Liver (tissue), 9 donors: ENCODE results near the gene CELF2. TPM values are rescaled to one million over a fixed set of nuclear protein-coding genes. Genes with fewer than 3 reads are reported as not detected.

Source experiments
- DNase-seq: peaks from one replicate; pipeline ENCODE4 v3.0.0-alpha.2; 2017; ENCODE audit warnings: low spot score
- H3K27ac ChIP-seq, 2 donors: one replicate each; pipeline ENCODE4 v1.7.0; 2013; ENCODE audit warnings: inconsistent platforms in 2 of 2, low read length in 2 of 2, control low read depth in 1 of 2, low read depth in 1 of 2, mild to moderate bottlenecking in 1 of 2
- H3K27me3 ChIP-seq, 4 donors: one replicate each; pipeline versions ENCODE4 v1.6.1 to v1.7.0; 2013; ENCODE audit warnings: low read length in 3 of 4, inconsistent platforms in 1 of 4, mild to moderate bottlenecking in 1 of 4, moderate library complexity in 1 of 4; ENCODE audit not compliant: control insufficient read depth in 4 of 4, insufficient read depth in 4 of 4
- H3K36me3 ChIP-seq, 4 donors: one replicate each; pipeline versions ENCODE4 v1.6.1 to v1.7.0; 2013; ENCODE audit warnings: low read length in 3 of 4, mild to moderate bottlenecking in 3 of 4, low read depth in 1 of 4, moderate library complexity in 1 of 4; ENCODE audit not compliant: control insufficient read depth in 4 of 4, insufficient read depth in 3 of 4
- H3K4me1 ChIP-seq, 4 donors: one replicate each; pipeline versions ENCODE4 v1.6.1 to v1.7.0; 2013; ENCODE audit warnings: low read length in 3 of 4, mild to moderate bottlenecking in 3 of 4, moderate library complexity in 1 of 4; ENCODE audit not compliant: control insufficient read depth in 4 of 4, insufficient read depth in 4 of 4
- H3K4me3 ChIP-seq, 3 donors: one replicate each; pipeline versions ENCODE4 v1.6.1 to v1.7.0; 2013; ENCODE audit warnings: low read length in 3 of 3, control low read depth in 1 of 3, low read depth in 1 of 3, mild to moderate bottlenecking in 1 of 3
- H3K9ac ChIP-seq, 2 donors: one replicate each; pipeline ENCODE4 v1.7.0; 2013; ENCODE audit warnings: low read length in 2 of 2, mild to moderate bottlenecking in 2 of 2, moderate library complexity in 2 of 2, control low read depth in 1 of 2, low read depth in 1 of 2
- H3K9me3 ChIP-seq, 4 donors: one replicate each; pipeline versions ENCODE4 v1.6.1 to v1.7.0; 2013; ENCODE audit warnings: low read length in 3 of 4; ENCODE audit not compliant: control insufficient read depth in 4 of 4
- EGR1 ChIP-seq, 2 donors: IDR thresholded peaks; 2 replicates each; pipeline ENCODE4 v1.6.1; 2016 to 2018; ENCODE audit warnings: antibody characterized with exemption in 2 of 2, low read depth in 2 of 2
- FOXA1 ChIP-seq: IDR thresholded peaks from 2 replicates; pipeline ENCODE4 v1.6.1; 2016; ENCODE audit warnings: antibody characterized with exemption
- FOXA2 ChIP-seq: IDR thresholded peaks from 2 replicates; pipeline ENCODE4 v1.6.1; 2016; ENCODE audit warnings: antibody characterized with exemption
- HNF4A ChIP-seq, 2 donors: conservative IDR thresholded peaks; 2 replicates each; pipeline ENCODE4 v1.6.1; 2016; ENCODE audit warnings: antibody characterized with exemption in 2 of 2, mild to moderate bottlenecking in 2 of 2
- HNF4G ChIP-seq: IDR thresholded peaks from 2 replicates; pipeline ENCODE4 v1.6.1; 2016; ENCODE audit warnings: antibody characterized with exemption
- JUND ChIP-seq, 2 donors: IDR thresholded peaks; 2 replicates each; pipeline ENCODE4 v1.6.1; 2016; ENCODE audit warnings: antibody characterized with exemption in 2 of 2
- NR2F2 ChIP-seq: IDR thresholded peaks from 2 replicates; pipeline ENCODE4 v1.6.1; 2016; ENCODE audit warnings: antibody characterized with exemption
- RAD21 ChIP-seq, 2 donors: IDR thresholded peaks; 2 replicates each; pipeline ENCODE4 v1.6.1; 2016; ENCODE audit warnings: antibody characterized with exemption in 2 of 2, mild to moderate bottlenecking in 2 of 2
- RXRA ChIP-seq, 2 donors: IDR thresholded peaks; 2 replicates each; pipeline ENCODE4 v1.6.1; 2017 to 2018; ENCODE audit warnings: antibody characterized with exemption in 2 of 2, mild to moderate bottlenecking in 1 of 2
- SP1 ChIP-seq: IDR thresholded peaks from 2 replicates; pipeline ENCODE4 v1.6.1; 2018; ENCODE audit warnings: antibody characterized with exemption, mild to moderate bottlenecking
- TAF1 ChIP-seq: conservative IDR thresholded peaks from 2 replicates; pipeline ENCODE4 v1.6.1; 2016; ENCODE audit warnings: antibody characterized with exemption, mild to moderate bottlenecking
- YY1 ChIP-seq: IDR thresholded peaks from 2 replicates; pipeline ENCODE4 v1.6.1; 2016; ENCODE audit warnings: antibody characterized with exemption, mild to moderate bottlenecking
- WGBS: extraction: QIAGEN DNeasy Blood & Tissue Kit; methylation state at CpG from one replicate; pipeline ENCODE4 v1.1.7; 2013; 5-methylcytosine and 5-hydroxymethylcytosine counted together
- polyA plus RNA-seq, 2 donors: library from polyadenylated mRNA; stranded (reverse) in 1 of 2; unstranded in 1 of 2; fragments of 200-250 nt in 1 of 2; fragments of >200 nt in 1 of 2; fragmentation: Nextera tagmentation in 1 of 2; extraction: Ambion mirVana in 1 of 2; gene quantifications; one replicate each; pipeline versions ENCODE4 v1.2.1 to v1.2.3, GENCODE V29; 2013 to 2015
- total RNA-seq, 2 donors: library from RNA; depleted of rRNA; stranded (reverse); fragments of >200 nt; gene quantifications; one replicate each; pipeline ENCODE4 v1.2.3, GENCODE V29; 2014
- TF ChIP-seq, protein P1 (sequence below): IDR thresholded peaks from 2 replicates; pipeline ENCODE4 v1.6.1; 2016; ENCODE audit warnings: antibody characterized with exemption
- TF ChIP-seq, protein P2 (sequence below): IDR thresholded peaks from 2 replicates; pipeline ENCODE4 v1.6.1; 2016; ENCODE audit warnings: antibody characterized with exemption
- TF ChIP-seq, protein P3 (sequence below): IDR thresholded peaks from 2 replicates; pipeline ENCODE4 v1.6.1; 2016; ENCODE audit warnings: antibody characterized with exemption, mild to moderate bottlenecking
- TF ChIP-seq, protein P4 (sequence below): fragments of 150-350 bp; IDR thresholded peaks from 2 replicates; pipeline ENCODE4 v1.5.1; 2017; ENCODE audit warnings: improper control_type of control experiment, low read depth, low read length; ENCODE audit not compliant: missing input control
- TF ChIP-seq, protein P5 (sequence below): IDR thresholded peaks from 2 replicates; pipeline ENCODE4 v1.6.1; 2016; ENCODE audit warnings: antibody characterized with exemption
- donor health status: healthy.
- donor health status: healthy.
- donor health status: healthy.
- donor health status: healthy.
- donor health status: healthy.

The CELF2 gene
- total and polyA plus RNA-seq, 4 donors = 1.4 to 8.5 (median 5.6) TPM

DNA sequence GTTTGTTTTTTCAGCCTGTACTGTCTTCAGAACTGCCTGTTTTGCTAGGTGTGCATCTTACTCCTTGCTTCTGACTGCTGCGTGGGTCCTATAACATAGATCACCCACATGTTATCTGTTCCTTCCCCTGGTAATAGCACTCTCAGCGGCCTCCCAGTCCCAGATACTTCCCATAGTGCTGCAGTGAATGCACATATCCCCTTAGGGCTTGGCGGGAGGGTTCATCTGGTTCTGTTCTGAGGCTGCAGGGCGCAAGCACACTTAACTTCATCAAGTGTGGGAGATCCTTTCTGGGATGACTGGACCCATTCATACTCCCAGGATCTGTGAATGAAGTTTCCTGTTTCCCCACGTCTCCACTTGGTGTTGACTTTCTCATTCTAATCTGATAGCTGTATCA lies 90.7 kb downstream of the CELF2 start:
- no peak overlapping the region for H3K4me3 ChIP-seq
- peaks cover 0 to 3% (median 1%) of the 10 kb centered on the region in 4 donors for H3K27me3 ChIP-seq
- no peak overlapping the region for H3K27ac ChIP-seq
- no peaks in the 10 kb centered on the region for H3K4me1 ChIP-seq
- peaks cover 0 to 2% (median 0%) of the 10 kb centered on the region in 4 donors for H3K9me3 ChIP-seq
- no peaks in the 10 kb centered on the region for H3K36me3 ChIP-seq
- no peak for DNase-seq
- no peak overlapping the region for H3K9ac ChIP-seq
- no peak for TF ChIP-seq TAF1
- no peak for TF ChIP-seq RXRA (IDR thresholded peaks at IDR 0.05)
- TF ChIP-seq EGR1 (IDR thresholded peaks at IDR 0.05; ENCODE audit: low read depth in 2 of 2) = no peak
- no peak for TF ChIP-seq NR2F2
- TF ChIP-seq RAD21 (IDR thresholded peaks at IDR 0.05) = no peak
- TF ChIP-seq, protein P1, sequence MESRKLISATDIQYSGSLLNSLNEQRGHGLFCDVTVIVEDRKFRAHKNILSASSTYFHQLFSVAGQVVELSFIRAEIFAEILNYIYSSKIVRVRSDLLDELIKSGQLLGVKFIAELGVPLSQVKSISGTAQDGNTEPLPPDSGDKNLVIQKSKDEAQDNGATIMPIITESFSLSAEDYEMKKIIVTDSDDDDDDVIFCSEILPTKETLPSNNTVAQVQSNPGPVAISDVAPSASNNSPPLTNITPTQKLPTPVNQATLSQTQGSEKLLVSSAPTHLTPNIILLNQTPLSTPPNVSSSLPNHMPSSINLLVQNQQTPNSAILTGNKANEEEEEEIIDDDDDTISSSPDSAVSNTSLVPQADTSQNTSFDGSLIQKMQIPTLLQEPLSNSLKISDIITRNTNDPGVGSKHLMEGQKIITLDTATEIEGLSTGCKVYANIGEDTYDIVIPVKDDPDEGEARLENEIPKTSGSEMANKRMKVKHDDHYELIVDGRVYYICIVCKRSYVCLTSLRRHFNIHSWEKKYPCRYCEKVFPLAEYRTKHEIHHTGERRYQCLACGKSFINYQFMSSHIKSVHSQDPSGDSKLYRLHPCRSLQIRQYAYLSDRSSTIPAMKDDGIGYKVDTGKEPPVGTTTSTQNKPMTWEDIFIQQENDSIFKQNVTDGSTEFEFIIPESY = no peak
- TF ChIP-seq HNF4G = no peak
- no peak for TF ChIP-seq SP1
- TF ChIP-seq, protein P2, sequence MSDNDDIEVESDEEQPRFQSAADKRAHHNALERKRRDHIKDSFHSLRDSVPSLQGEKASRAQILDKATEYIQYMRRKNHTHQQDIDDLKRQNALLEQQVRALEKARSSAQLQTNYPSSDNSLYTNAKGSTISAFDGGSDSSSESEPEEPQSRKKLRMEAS = no peak
- TF ChIP-seq JUND (IDR thresholded peaks at IDR 0.05) = no peak
- no peak for TF ChIP-seq HNF4A (conservative IDR thresholded peaks at IDR 0.05)
- TF ChIP-seq, protein P3, sequence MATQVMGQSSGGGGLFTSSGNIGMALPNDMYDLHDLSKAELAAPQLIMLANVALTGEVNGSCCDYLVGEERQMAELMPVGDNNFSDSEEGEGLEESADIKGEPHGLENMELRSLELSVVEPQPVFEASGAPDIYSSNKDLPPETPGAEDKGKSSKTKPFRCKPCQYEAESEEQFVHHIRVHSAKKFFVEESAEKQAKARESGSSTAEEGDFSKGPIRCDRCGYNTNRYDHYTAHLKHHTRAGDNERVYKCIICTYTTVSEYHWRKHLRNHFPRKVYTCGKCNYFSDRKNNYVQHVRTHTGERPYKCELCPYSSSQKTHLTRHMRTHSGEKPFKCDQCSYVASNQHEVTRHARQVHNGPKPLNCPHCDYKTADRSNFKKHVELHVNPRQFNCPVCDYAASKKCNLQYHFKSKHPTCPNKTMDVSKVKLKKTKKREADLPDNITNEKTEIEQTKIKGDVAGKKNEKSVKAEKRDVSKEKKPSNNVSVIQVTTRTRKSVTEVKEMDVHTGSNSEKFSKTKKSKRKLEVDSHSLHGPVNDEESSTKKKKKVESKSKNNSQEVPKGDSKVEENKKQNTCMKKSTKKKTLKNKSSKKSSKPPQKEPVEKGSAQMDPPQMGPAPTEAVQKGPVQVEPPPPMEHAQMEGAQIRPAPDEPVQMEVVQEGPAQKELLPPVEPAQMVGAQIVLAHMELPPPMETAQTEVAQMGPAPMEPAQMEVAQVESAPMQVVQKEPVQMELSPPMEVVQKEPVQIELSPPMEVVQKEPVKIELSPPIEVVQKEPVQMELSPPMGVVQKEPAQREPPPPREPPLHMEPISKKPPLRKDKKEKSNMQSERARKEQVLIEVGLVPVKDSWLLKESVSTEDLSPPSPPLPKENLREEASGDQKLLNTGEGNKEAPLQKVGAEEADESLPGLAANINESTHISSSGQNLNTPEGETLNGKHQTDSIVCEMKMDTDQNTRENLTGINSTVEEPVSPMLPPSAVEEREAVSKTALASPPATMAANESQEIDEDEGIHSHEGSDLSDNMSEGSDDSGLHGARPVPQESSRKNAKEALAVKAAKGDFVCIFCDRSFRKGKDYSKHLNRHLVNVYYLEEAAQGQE = no peak
- TF ChIP-seq FOXA2 = no peak
- TF ChIP-seq, protein P4, sequence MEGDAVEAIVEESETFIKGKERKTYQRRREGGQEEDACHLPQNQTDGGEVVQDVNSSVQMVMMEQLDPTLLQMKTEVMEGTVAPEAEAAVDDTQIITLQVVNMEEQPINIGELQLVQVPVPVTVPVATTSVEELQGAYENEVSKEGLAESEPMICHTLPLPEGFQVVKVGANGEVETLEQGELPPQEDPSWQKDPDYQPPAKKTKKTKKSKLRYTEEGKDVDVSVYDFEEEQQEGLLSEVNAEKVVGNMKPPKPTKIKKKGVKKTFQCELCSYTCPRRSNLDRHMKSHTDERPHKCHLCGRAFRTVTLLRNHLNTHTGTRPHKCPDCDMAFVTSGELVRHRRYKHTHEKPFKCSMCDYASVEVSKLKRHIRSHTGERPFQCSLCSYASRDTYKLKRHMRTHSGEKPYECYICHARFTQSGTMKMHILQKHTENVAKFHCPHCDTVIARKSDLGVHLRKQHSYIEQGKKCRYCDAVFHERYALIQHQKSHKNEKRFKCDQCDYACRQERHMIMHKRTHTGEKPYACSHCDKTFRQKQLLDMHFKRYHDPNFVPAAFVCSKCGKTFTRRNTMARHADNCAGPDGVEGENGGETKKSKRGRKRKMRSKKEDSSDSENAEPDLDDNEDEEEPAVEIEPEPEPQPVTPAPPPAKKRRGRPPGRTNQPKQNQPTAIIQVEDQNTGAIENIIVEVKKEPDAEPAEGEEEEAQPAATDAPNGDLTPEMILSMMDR = no peak
- no peak for TF ChIP-seq YY1
- TF ChIP-seq FOXA1 = no peak
- WGBS = 70% methylated on average over 5 of the region's 5 CpGs

DNA sequence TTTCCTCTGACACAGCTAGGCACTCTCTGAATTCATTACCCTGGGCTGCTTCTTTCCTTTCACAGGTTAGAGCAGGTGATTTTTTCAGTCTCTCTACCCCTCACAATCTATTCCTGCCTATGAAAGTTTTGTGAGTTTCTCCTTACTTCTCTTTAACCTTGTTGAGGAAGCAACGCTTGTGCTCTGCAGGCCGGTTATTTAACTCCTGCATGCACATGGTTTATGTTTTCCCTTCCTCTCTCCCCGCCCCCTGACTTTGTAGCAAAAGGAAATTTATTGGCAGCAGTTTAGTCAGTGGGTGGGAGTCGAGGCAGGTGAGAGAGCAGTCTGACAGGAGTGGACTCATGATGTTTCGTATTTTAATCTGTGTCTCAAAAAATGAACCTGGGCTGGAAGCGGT lies 91.9 kb downstream of the CELF2 start:
- TF ChIP-seq, protein P5, sequence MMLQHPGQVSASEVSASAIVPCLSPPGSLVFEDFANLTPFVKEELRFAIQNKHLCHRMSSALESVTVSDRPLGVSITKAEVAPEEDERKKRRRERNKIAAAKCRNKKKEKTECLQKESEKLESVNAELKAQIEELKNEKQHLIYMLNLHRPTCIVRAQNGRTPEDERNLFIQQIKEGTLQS = no peak
- TF ChIP-seq RAD21 (IDR thresholded peaks at IDR 0.05) (no peak), SP1 (no peak), EGR1 (IDR thresholded peaks at IDR 0.05; ENCODE audit: low read depth in 2 of 2) (no peak), RXRA (IDR thresholded peaks at IDR 0.05) (no peak), YY1 (no peak), FOXA2 (no peak), HNF4G (no peak), HNF4A (conservative IDR thresholded peaks at IDR 0.05) (no peak), NR2F2 (no peak), JUND (IDR thresholded peaks at IDR 0.05) (no peak), FOXA1 (no peak)
- TF ChIP-seq, protein P3 = no peak
- TF ChIP-seq, protein P1 = no peak
- TF ChIP-seq, protein P2 = no peak

More for the DNA sequence above, 91.9 kb downstream of the CELF2 start:
- WGBS = 82% methylated on average over 6 of the region's 6 CpGs
- Histone ChIP-seq H3K27ac (no peak overlapping the region), H3K4me1 (no peaks in the 10 kb centered on the region), H3K9me3 (peaks cover 0 to 2% (median 0%) of the 10 kb centered on the region in 4 donors), H3K9ac (no peak overlapping the region), H3K4me3 (no peak overlapping the region), H3K27me3 (peaks cover 0 to 3% (median 1%) of the 10 kb centered on the region in 4 donors), H3K36me3 (no peaks in the 10 kb centered on the region)
- DNase-seq = no peak
